SK-N-MC (cell line): ENCODE results near the gene ANXA2.

ENCODE experiments used
- EZH2 ChIP-seq: fragments of 200-600 bp; sonication (generic); IDR thresholded peaks from one replicate; pipeline ENCODE4 v1.6.1; 2017; ENCODE audit warnings: antibody characterized with exemption
- POLR2AphosphoS5 ChIP-seq: IDR thresholded peaks from 2 replicates; pipeline ENCODE4 v1.6.1; 2012; ENCODE audit warnings: mild to moderate bottlenecking, low read depth, low read length, borderline replicate concordance

GRCh38 chr15:60442031-60442650 lies 44.4 kb upstream of the ANXA2 start:
- no peak for TF ChIP-seq EZH2
- TF ChIP-seq POLR2AphosphoS5 = no peak
